Loucy (cell line): ENCODE data around the gene CHST11.
A peak's percentile ranks its signal among the peaks of the same experiment; 100 is the strongest.

Experiments used
- H2AFZ ChIP-seq: fragments of 200-600 bp; sonication (generic); 2 replicates; pipeline ENCODE4 v1.6.0; 2016; ENCODE audit warnings: antibody characterized with exemption, mild to moderate bottlenecking, low read length, moderate library complexity
- H3F3A ChIP-seq: fragments of 200-600 bp; 2 replicates; pipeline ENCODE4 v1.6.0; 2016; ENCODE audit warnings: antibody characterized with exemption, low read depth, mild to moderate bottlenecking
- H3K27me3 ChIP-seq: fragments of 200-600 bp; sonication (generic); 2 replicates; pipeline ENCODE4 v1.6.1; 2014; ENCODE audit warnings: low read length, mild to moderate bottlenecking; ENCODE audit not compliant: insufficient read depth, poor library complexity, severe bottlenecking
- H3K36me3 ChIP-seq: fragments of 200-600 bp; sonication (generic); 2 replicates; pipeline ENCODE4 v1.6.1; 2016; ENCODE audit warnings: low read length; ENCODE audit not compliant: insufficient read depth
- H3K4me1 ChIP-seq: fragments of 200-600 bp; sonication (generic); 2 replicates; pipeline ENCODE4 v1.5.1; 2014; ENCODE audit warnings: low read length, mild to moderate bottlenecking; ENCODE audit not compliant: insufficient read depth, poor library complexity, severe bottlenecking
- H3K4me2 ChIP-seq: fragments of 200-600 bp; sonication (generic); 2 replicates; pipeline ENCODE4 v1.6.0; 2014; ENCODE audit warnings: antibody characterized with exemption, low read length, low read depth, mild to moderate bottlenecking; ENCODE audit not compliant: poor library complexity, severe bottlenecking
- H3K4me3 ChIP-seq: fragments of 200-600 bp; sonication (generic); 2 replicates; pipeline ENCODE4 v1.5.1; 2014; ENCODE audit warnings: low read length, mild to moderate bottlenecking, mixed read lengths; ENCODE audit not compliant: poor library complexity, severe bottlenecking
- H3K79me2 ChIP-seq: fragments of 200-600 bp; sonication (generic); 2 replicates; pipeline ENCODE4 v1.6.1; 2014; ENCODE audit warnings: low read length; ENCODE audit not compliant: insufficient read depth
- H3K9ac ChIP-seq: fragments of 200-600 bp; sonication (generic); 2 replicates; pipeline ENCODE4 v1.6.0; 2014; ENCODE audit warnings: mild to moderate bottlenecking, low read depth, low read length, moderate library complexity; ENCODE audit not compliant: poor library complexity, severe bottlenecking
- H3K9me2 ChIP-seq: fragments of 200-600 bp; sonication (generic); replicated peaks from 2 replicates; pipeline ENCODE4 v1.6.1; 2016; ENCODE audit warnings: low read depth, low read length, mixed read lengths
- H3K9me3 ChIP-seq: fragments of 200-600 bp; sonication (generic); 2 replicates; pipeline ENCODE4 v1.6.1; 2014; ENCODE audit warnings: mild to moderate bottlenecking, antibody characterized with exemption, low read length, low read depth; ENCODE audit not compliant: insufficient read depth
- H4K20me1 ChIP-seq: fragments of 200-600 bp; sonication (generic); 2 replicates; pipeline ENCODE4 v1.6.0; 2014; ENCODE audit warnings: antibody characterized with exemption, low read length, mild to moderate bottlenecking; ENCODE audit not compliant: insufficient read depth, poor library complexity, severe bottlenecking
- CTCF ChIP-seq: fragments of 200-600 bp; sonication (generic); conservative IDR thresholded peaks from 2 replicates; pipeline ENCODE4 v1.5.1; 2014; ENCODE audit warnings: mild to moderate bottlenecking, antibody characterized with exemption, low read length
- EZH2phosphoT487 ChIP-seq: fragments of 200-600 bp; IDR thresholded peaks from 2 replicates; pipeline ENCODE4 v1.6.1; 2018; ENCODE audit warnings: antibody characterized with exemption, mild to moderate bottlenecking, moderate library complexity, borderline replicate concordance

Gene CHST11

GRCh38 chr12:104719700-104720338, 263.1 kb downstream of the CHST11 start:
- H3K9me2 ChIP-seq: no peaks in the 10 kb centered on the region

GRCh38 chr12:104720339-104721038, 263.7 kb downstream of the CHST11 start:
- no peaks in the 10 kb centered on the region for H3K27me3 ChIP-seq
- H3K79me2 ChIP-seq: peaks cover 97% of the 10 kb centered on the region
- H3K9ac ChIP-seq: peak overlapping the region; percentile 63
- H3K9me2 ChIP-seq: no peaks in the 10 kb centered on the region
- no peaks in the 10 kb centered on the region; the same call in 1 of the 2 replicates for H3F3A ChIP-seq
- H3K4me2 ChIP-seq: peak overlapping the region; percentile 64
- H3K9me3 ChIP-seq: no peaks in the 10 kb centered on the region
- TF ChIP-seq EZH2phosphoT487 (no peak), CTCF (no peak)
- peak overlapping the region; percentile 47 for H3K4me3 ChIP-seq
- peaks cover 55% of the 10 kb centered on the region; the same call in 1 of the 2 replicates for H3K36me3 ChIP-seq
- peaks cover 44% of the 10 kb centered on the region for H3K4me1 ChIP-seq
- peaks cover 92% of the 10 kb centered on the region for H4K20me1 ChIP-seq
- H2AFZ ChIP-seq: no peak overlapping the region

More at GRCh38 chr12:104719700-104720338, 263.1 kb downstream of the CHST11 start:
- peak overlapping the region; percentile 29 for H3K9ac ChIP-seq
- no peaks in the 10 kb centered on the region; the same call in 1 of the 2 replicates for H3F3A ChIP-seq
- H3K9me3 ChIP-seq: no peaks in the 10 kb centered on the region
- peak overlapping the region; percentile 47 for H3K4me3 ChIP-seq
- H4K20me1 ChIP-seq: peaks cover 92% of the 10 kb centered on the region
- H3K27me3 ChIP-seq: no peaks in the 10 kb centered on the region
- peaks cover 49% of the 10 kb centered on the region; the same call in 1 of the 2 replicates for H3K36me3 ChIP-seq
- TF ChIP-seq CTCF (no peak), EZH2phosphoT487 (no peak)
- H3K4me1 ChIP-seq: peaks cover 50% of the 10 kb centered on the region
- H2AFZ ChIP-seq: no peak overlapping the region
- peak overlapping the region; percentile 64 for H3K4me2 ChIP-seq
- H3K79me2 ChIP-seq: peaks cover 97% of the 10 kb centered on the region

GRCh38 chr12:104721039-104721405, 264.3 kb downstream of the CHST11 start:
- H3K9me2 ChIP-seq: no peaks in the 10 kb centered on the region
- H3K4me2 ChIP-seq: peak overlapping the region; percentile 64
- no peak overlapping the region for H2AFZ ChIP-seq
- TF ChIP-seq CTCF: no peak
- peaks cover 97% of the 10 kb centered on the region for H3K79me2 ChIP-seq
- H4K20me1 ChIP-seq: peaks cover 92% of the 10 kb centered on the region
- no peaks in the 10 kb centered on the region; the same call in 1 of the 2 replicates for H3F3A ChIP-seq
- no peaks in the 10 kb centered on the region for H3K27me3 ChIP-seq
- peaks cover 61% of the 10 kb centered on the region; the same call in 1 of the 2 replicates for H3K36me3 ChIP-seq
- no peaks in the 10 kb centered on the region for H3K9me3 ChIP-seq
- peak overlapping the region; percentile 47 for H3K4me3 ChIP-seq
- peak overlapping the region; percentile 63 for H3K9ac ChIP-seq
- H3K4me1 ChIP-seq: peaks cover 39% of the 10 kb centered on the region
